Mesenteric fat pad (tissue), 1 donor: ENCODE results near the gene LAMA2. TPM values are rescaled to one million over a fixed set of nuclear protein-coding genes. Genes with fewer than 3 reads are reported as not detected.

Experiments used
- DNase-seq: peaks from one replicate; pipeline ENCODE4 v3.0.0-alpha.2; 2020; ENCODE audit warnings: low spot score
- total RNA-seq: library from RNA; stranded (reverse); fragmentation: NEBNext Ultra II Directional; extraction: Animal tissue kit (Norgen Biotek cat#: 25700); gene quantifications from one replicate; pipeline ENCODE4 v1.2.1, GENCODE V29; 2021
- donor health status: DM: yes; HTN: yes; CAD: no.

The LAMA2 gene
- total RNA-seq, 1 donor from 2014 or later: 82.9 TPM

DNA sequence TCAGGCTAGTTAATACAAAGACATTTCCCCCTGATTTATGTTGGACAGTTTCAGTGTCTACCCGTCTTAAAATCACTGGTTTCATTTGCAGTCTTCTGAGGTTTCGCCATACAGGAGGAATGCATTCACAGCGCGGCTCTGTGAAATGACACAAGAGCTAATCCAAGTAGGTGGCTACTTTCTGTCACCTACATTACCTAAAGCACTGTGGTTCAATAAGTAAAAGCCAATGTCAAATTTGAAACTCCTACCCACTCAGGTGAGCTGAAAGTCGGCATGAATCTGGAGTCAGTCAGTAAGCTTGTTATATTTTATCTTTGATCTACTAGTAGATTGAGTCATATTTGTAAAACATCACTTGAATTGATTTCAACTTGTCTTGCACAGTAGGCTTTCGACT, 370.8 kb downstream of the LAMA2 start:
- no peak for DNase-seq

DNA sequence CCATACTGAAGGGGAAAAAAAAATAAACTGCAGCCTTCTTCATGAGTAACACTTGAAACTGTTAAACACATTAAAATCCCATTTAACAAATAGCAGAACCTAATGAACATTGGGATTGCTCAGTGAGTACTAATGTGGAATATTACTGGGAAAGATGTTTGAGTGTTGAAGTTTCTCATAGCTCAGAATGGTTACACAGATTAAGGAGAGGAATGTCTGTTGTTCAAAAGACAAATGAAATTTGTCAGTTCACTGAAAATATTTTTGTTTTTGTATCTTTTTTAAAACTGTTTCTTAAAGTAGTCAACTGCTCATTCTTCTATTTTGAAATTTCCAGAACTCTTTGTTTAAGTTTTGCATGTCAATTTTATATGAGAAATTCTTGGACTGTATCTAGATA, 374.3 kb downstream of the LAMA2 start:
- no peak for DNase-seq

DNA sequence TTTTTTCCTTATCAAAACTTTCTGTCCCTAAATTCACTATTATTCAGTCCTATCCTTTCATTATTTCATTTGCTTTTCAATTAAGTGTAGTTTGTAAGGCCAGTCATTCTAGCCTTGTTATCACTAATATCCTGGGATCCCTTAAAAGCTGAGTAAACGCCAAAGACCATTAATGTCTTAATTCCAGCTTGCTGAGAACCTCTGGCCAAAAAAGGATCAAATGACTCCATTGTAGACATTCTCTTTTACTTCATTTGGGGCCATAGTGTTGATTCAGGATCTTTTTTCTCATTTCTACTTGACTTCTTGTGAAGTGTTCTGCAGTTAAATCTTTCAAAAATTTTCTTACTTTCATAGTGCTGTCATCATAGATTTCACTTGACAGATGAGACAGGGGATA, 379.7 kb downstream of the LAMA2 start:
- no peak for DNase-seq

DNA sequence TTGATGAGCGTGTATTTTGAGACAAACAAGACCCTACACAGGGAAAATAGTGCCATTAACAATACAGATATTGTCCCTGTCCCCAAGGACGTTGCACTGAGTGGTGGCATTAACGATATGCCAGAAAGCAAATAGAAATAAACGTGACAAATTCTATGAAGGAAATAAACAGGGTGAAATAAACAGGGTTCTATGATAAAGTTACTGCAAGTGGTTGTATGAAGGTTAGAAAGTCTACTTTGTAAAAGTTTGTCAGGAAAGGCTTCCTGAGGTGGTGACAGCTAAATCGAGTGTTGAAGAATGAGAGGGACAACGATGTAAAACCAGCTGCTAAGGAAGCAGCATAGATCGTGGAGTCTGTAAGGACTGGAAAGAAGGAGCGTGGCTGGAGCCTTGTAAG, 380.2 kb downstream of the LAMA2 start:
- no peak for DNase-seq

DNA sequence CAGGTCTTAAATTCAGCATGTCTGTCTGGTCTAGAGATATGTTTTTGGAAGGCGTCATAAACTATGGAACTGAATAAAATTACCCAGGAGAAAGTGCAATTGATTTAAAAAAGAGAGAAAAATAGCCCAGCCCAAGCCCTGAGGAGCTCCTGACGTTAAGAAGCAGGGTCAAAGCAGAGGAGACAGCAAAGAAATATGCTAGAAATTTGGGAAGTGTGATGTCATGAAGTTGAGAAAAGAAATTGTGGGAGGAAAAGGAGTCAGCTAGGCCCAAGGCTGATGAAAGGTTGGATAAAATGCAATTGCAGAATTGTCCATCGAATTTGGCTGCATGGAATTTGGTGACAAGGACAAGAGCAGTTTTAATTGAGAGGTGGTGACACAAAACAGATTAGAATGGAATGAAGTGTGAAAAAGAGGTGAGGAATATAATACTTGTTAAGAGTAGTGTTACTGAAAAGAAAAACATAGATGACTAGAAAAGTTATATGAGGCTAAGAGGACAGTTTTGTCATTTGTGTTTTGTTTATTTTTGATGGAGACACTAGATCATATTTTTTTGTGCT, 381.6 kb downstream of the LAMA2 start:
- no peak for DNase-seq

DNA sequence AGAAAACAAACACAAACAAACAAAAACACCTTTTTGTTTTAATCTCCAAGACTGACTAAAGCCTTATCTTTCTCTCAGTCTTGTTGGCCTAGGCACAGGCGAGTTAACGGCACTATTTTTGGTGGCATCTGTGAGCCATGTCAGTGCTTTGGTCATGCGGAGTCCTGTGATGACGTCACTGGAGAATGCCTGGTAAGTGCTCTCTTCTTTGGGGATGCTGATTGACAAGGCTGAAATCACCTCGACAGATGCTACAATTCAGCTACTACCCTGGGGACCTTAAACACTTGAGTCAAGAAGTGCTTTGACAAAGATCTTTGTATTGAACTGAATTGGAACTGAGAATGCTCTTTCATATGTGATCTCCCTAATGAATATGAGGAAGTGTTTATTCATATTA, 384.1 kb downstream of the LAMA2 start:
- DNase-seq: no peak

DNA sequence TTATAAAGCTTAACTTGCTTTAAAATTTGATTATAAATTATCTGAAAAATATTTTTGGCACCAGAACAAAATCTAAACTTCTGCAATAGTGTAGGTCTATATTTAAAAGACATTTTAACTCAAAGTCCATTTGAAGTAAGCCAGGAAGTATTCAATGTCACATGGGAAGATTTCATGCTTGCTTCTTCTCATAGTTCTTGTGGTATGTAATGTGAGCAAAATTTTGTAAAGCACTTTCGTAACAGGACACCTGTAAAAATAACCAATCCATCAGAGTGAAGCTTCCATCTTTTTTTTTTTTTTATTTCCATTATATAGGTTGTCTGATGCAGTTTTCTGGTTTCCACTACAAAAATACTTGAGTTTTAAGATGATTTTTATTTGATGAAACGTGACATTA, 386.1 kb downstream of the LAMA2 start:
- no peak for DNase-seq

DNA sequence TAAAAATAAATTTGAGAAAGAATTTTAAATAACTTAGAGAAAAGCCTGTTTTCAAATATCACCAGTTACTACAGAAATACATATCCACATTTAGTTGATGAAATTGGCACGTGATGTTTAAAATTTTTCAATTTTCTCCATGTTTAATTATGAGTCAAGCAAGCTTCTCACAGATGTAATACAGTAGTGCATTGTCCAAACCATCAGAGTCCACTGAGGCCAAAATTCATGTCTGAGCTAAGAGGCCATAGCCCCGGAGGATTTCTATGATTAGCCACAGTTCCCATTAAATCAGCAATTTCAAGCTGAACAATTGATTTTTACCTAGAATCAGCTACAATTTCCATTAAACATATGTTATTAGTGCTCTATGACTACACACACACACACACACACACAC, 387.0 kb downstream of the LAMA2 start:
- no peak for DNase-seq

DNA sequence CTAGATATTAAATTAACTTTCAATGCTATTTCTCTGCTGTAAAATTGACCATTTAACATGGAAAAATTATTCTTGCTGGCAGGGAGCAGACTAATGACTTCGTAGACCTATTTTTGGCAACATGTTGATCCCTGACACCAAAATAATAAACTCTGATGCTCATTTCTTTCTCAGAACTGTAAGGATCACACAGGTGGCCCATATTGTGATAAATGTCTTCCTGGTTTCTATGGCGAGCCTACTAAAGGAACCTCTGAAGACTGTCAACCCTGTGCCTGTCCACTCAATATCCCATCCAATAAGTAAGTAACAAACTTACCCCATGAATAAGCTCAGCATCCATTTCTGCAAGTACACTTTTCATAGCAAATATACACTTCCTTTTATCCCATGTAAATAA, 387.5 kb downstream of the LAMA2 start:
- no peak for DNase-seq

DNA sequence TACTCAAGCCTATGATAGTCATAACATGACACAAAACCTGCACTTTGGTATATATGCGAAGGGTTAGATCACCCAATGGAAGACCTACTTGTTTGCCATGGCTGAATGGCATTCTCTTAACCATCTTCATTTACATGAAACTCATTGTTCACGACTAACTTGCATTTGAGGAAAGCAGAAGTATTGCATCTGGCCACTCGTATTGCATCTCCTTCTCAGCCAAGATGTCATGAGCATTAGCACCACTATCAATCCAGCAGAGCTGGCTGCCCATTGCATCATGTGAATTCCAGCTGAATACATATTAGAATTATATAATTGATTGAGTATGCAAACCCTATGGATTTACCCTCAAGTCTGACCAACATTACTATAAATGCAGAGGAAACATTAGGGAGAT, 390.2 kb downstream of the LAMA2 start:
- no peak for DNase-seq

DNA sequence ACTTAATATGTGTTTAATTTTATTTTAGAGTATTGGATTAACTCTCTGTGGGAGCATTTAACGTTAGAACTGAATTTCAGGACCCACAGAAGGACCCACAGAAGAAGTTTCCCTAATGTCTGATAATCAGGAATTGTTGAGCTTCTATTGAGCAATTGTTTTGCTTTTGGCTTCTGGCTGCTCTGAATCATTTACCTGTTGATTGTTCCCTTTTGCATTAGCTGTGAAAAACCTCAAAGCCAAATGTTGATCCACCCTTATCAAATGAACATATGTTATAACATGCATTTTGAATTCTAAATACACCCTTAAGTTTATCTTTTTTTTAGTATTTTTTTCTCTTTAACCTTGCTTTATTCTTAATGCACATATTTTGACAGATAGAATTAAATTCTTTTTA, 393.5 kb downstream of the LAMA2 start:
- DNase-seq: no peak

DNA sequence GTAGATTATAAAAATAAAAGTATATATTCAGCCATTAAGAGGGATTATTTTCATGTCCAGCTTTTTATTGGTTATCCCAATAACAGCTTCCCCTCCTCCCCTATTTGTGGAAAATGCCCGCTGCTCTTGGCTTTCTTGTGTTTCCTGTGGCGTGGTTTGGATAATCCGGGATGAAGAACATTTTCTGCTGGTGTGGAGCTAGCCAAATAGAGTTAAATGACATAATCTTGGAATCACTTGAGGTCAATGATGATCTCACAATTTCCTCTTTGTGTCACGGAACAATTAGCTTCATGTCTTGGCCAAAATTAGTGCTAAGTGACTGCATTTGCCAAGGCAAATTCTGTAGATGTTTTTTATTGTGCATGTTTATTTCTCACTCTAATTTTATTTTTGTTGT, 394.0 kb downstream of the LAMA2 start:
- no peak for DNase-seq

DNA sequence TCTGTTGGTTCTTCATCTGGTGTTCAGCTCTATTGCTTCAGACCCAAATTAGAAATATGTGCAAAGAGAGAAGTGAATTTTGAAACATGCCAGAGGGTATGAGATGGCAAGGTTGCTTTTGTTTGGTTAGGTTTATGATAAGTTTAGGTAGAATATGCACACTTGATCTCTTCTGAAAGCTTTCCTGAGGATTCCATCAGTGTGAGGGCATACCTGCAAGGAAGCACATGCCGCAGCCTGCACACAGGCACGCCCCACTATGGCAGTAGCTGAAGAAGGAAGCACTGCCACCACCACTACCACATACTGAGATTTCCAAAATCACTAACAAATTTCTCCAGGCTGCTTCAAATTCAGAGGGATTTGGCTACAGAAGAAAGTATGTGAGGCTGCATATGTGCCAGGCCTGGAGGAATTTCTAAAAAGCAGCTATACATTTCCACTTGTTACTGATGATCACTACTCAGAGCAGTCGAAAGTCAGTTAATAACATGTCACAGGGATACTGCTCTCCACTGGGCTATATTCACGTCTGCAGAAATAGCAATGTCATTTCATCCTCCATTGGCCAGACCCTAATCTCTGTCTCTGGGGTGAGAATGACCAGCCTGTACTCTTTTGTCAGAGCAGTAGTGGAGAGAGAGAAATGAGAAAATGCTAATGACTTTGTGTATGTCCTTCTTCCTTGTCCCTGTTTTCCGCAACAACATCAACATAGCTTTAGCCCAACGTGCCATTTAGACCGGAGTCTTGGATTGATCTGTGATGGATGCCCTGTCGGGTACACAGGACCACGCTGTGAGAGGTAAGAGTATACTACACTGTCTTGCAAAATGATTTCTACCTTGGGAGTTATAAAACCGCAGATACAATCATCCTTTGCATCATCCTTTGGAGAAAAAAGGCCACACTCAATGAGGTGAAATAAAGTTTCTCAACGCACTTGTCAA, 396.7 kb downstream of the LAMA2 start:
- DNase-seq: no peak

DNA sequence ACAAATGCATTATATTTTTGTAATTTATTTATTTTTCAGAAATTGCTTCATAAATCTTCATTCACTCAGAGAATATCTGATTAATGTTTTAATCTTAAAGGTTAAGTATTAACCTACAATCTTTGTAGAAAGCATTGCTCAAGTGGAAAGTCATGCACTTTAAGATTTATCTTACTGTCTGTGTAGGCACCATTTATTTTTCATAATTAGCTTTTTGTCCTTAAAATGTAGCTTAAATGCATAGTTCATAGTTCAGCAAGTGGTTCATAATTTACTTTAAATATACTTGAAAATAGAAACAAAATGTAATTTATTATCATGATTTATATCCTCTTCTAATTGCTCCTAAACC, 397.3 kb downstream of the LAMA2 start:
- no peak for DNase-seq

DNA sequence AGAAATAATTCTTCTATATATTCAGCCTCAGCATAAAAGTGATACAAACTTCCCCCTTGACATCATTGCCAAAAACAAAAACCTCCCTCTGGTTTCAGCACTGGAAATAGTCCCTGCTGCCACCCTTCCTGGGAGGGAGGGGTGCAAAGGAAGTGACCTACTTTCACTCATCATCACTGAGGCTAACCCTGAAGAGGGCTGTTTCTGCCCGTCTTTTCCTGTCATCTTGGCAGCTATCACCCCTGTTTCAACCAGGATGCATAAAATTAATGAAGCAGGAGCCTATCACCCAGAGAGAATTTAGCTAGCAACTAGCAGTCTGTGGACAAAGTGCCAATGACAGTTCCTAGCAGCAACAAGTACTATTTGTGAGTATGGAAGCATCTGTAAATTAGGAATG, 397.8 kb downstream of the LAMA2 start:
- DNase-seq: no peak

DNA sequence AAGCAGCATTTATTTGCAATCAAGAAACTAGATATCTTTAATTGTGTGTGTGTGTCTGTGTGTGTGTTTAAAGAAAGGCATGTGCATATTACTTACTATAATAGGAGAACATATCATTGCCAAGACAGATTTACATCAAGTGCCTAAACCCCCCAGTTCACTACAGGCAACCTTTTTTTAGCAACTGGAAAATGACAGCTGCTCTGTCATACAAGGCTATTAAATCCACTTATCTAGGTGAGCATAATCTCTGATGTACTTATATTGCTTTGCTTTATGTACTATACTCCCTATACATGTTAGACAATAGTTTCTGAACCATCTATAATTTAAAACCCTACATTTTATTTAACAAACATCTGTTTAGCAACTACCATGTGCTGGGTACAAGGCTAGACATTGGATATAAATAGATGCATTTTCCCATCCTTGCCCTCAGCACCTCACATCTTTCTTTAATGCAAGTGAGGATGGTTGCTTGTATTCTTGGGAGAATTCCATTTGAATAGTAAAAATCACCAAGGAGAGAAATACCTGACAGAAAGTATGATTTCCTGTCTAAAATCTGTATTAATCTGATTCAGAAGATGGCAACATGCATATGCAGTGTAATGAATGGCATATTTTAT, 398.3 kb downstream of the LAMA2 start:
- no peak for DNase-seq

DNA sequence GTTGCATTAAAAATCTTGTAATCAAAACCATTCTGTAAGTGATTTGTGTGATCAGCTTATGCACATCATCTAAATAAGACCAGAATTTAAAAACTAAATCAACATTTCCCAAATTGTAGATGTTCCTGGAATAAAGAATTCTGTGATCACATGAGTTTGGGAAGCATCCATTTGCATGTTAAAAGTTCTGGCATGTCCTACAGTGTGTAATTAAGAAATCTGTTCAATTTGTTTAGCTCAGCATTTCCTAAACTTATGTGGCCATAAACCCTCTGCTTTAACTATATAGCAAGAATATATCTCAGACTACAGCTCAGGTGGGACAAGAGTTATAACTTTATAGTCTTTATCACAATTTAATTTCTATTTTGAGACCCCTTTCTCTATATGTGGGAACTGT, 399.1 kb downstream of the LAMA2 start:
- no peak for DNase-seq

DNA sequence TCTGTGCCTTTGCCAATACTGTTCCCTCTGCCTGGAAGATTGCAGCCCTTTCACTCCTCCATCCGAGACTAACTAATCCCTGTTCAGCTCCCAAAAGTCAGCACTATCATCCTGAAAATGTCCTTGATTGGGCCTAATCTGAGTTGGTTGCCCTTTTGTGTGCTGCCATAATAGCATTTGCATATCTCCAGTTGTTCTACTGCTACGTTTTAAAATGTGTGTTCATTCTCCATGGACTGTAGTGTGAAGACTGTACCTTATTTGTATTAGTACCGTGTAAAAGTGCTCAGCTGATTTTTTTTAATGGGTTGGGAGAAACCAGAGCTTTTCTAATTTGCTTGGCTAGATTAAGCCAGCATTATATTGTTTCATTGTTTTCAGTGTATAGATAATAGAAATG, 401.3 kb downstream of the LAMA2 start:
- DNase-seq: no peak

DNA sequence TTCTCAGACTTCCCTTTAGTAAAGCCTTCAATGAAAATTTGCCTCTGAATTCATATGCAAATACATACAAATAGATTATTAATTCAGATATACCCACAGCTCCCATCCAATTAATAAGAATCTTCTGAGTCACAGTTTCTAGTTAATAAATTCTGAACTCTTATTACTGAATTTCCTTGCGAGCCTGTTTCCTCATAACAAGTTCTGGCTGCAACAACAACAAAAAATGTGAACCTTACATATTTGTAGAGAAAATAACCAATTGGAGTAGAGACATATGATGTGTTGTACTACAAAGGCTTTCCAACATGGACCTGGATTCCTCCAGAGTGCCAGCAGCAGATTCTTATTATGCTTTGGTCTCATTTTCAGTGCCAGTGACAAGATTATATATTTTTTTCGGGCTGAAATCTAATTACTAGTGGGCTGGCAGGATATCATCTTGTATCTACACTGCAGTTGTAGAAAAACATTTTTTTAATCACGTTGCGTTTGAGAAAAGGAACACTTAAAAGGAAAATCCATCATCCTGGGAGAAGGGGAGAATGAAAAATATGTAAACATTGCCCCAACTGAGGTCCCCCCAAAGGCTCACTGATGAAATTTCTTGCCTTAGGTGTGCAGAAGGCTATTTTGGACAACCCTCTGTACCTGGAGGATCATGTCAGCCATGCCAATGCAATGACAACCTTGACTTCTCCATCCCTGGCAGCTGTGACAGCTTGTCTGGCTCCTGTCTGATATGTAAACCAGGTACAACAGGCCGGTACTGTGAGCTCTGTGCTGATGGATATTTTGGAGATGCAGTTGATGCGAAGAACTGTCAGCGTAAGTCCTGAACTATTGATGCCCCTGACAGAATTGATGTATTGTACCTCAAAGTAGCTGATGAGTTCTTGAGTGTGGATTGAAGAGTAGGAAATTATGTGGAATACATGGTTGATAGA, 404.6 kb downstream of the LAMA2 start:
- no peak for DNase-seq

DNA sequence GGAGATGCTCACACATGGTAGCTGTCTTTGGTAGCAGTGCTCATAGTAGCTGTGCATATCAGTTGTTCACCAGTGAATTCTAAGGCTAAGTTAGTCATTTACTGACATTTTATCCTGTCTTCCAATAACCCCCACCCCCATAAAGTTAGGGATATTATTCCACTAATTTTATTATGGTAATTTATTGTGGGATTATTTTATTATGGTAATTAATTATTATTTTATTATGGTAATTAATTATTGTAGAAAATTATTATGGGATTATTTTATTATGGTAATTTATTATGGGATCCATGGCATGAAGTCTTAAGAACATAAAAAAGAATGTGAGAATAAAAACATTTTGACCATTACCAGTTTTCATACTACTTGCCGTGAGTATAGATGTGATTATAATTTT, 406.5 kb downstream of the LAMA2 start:
- no peak for DNase-seq

DNA sequence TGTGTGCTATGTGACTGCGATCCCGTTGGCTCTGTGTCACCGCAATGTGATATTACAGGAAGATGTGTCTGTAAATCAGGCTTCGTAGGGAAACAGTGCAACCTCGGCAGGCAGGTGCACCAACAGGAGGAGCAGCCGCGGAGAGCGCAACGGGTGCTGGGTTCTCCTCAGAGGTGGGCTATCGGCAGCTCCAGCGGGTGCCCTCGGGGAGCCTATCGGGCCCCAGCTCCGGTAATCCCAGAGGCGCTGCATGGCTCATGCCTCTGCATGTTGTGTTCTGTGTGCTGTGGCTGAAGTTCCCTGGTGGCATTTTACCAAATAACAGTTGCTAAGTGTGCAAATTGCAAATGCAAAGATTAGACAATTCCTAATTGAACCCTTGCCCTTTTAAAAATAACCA, 409.9 kb downstream of the LAMA2 start:
- no peak for DNase-seq

DNA sequence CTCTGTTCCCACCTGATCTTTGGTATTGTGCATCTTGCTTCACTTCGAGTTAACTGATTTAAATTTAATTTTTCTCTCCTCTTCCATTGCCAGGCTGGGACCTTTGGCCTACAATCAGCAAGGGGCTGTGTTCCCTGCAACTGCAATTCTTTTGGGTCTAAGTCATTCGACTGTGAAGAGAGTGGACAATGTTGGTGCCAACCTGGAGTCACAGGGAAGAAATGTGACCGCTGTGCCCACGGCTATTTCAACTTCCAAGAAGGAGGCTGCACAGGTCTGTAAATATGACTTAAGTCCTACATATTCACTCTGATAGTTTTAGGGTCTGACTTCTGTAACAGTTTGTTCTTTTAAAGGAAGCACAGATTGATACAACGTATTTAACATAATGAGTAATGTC, 414.7 kb downstream of the LAMA2 start:
- DNase-seq: no peak
